Peyer's patch (tissue), 4 donors: ENCODE measurements around the gene DIS3L2. TPM values are rescaled to one million over a fixed set of nuclear protein-coding genes. Genes with fewer than 3 reads are reported as not detected.

Source experiments
- DNase-seq, 3 donors: peaks; one replicate each; pipeline ENCODE4 v3.0.0-alpha.2; 2017 to 2019
- H3K27ac ChIP-seq, 4 donors: fragments of 200-600 bp; sonication (generic); one replicate each; pipeline ENCODE4 v1.5.1; 2016 to 2019
- H3K27me3 ChIP-seq, 2 donors: fragments of 200-600 bp; sonication (generic); one replicate each; pipeline ENCODE4 v1.5.1; 2019
- H3K36me3 ChIP-seq, 3 donors: fragments of 200-600 bp; sonication (generic); one replicate each; pipeline ENCODE4 v1.5.1; 2016 to 2019
- H3K4me1 ChIP-seq, 4 donors: fragments of 200-600 bp; sonication (generic); one replicate each; pipeline ENCODE4 v1.5.1; 2016 to 2019
- H3K4me3 ChIP-seq, 4 donors: fragments of 200-600 bp; sonication (generic); 1 replicate in 3 of 4; 2 replicates in 1 of 4; pipeline ENCODE4 v1.5.1; 2016 to 2019; ENCODE audit warnings: mild to moderate bottlenecking in 1 of 4
- H3K9me3 ChIP-seq, 4 donors: fragments of 200-600 bp; sonication (generic); one replicate each; pipeline ENCODE4 v1.5.1; 2016 to 2019; ENCODE audit warnings: mild to moderate bottlenecking in 1 of 4
- CTCF ChIP-seq, 6 experiments: fragments of 450-650 bp in 4 of 6; fragments of 200-600 bp in 2 of 6; sonication (generic) in 1 of 6; IDR thresholded peaks; one replicate each; pipeline ENCODE4 v1.5.1; 2017 to 2019; ENCODE audit warnings: antibody characterized with exemption in 6 of 6, mild to moderate bottlenecking in 3 of 6, moderate library complexity in 1 of 6
- POLR2A ChIP-seq, 2 donors: fragments of 450-650 bp; IDR thresholded peaks; one replicate each; pipeline ENCODE4 v1.5.1; 2017; ENCODE audit warnings: antibody characterized with exemption in 2 of 2, mild to moderate bottlenecking in 2 of 2, moderate library complexity in 2 of 2
- total RNA-seq, 4 donors: library from RNA; depleted of rRNA; stranded (reverse); fragments of >200 nt; gene quantifications; one replicate each; pipeline ENCODE4 v1.1.0, GENCODE V29; 2016

The DIS3L2 gene
- total RNA-seq, 4 donors from 2014 or later: 26.4 to 147 (median 58.3) TPM

- DNase-seq: peak in 2 of 3 donors; percentile 45 to 51
- no peak for TF ChIP-seq POLR2A (IDR thresholded peaks at IDR 0.05)
- Histone ChIP-seq H3K4me3 (peak overlapping the region in 3 of 4 donors; percentile 40 to 49 (median 48)), H3K27ac (no peak overlapping the region), H3K9me3 (no peaks in the 10 kb centered on the region), H3K27me3 (peaks cover 0 to 25% of the 10 kb centered on the region in 2 donors), H3K36me3 (no peaks in the 10 kb centered on the region), H3K4me1 (peaks cover 3 to 25% (median 20%) of the 10 kb centered on the region in 4 donors)
Observed at GRCh38 chr2:231926761-231927565, 34.5 kb upstream of the DIS3L2 start.

GRCh38 chr2:231927566-231927890 lies 34.0 kb upstream of the DIS3L2 start:
- peaks cover 0 to 25% of the 10 kb centered on the region in 2 donors for H3K27me3 ChIP-seq
- DNase-seq: peak in 1 of 3 donors; percentile 25
- no peaks in the 10 kb centered on the region for H3K36me3 ChIP-seq
- no peak overlapping the region for H3K4me3 ChIP-seq
- TF ChIP-seq POLR2A (IDR thresholded peaks at IDR 0.05) (no peak), CTCF (IDR thresholded peaks at IDR 0.05) (no peak)
- no peak overlapping the region for H3K27ac ChIP-seq
- peaks cover 3 to 25% (median 20%) of the 10 kb centered on the region in 4 donors for H3K4me1 ChIP-seq
- H3K9me3 ChIP-seq: no peaks in the 10 kb centered on the region

GRCh38 chr2:231928481-231928880 lies 33.0 kb upstream of the DIS3L2 start:
- Histone ChIP-seq H3K9me3 (no peaks in the 10 kb centered on the region), H3K27ac (no peak overlapping the region), H3K36me3 (no peaks in the 10 kb centered on the region), H3K4me1 (peaks cover 3 to 25% (median 20%) of the 10 kb centered on the region in 4 donors), H3K4me3 (no peak overlapping the region), H3K27me3 (peaks cover 0 to 22% of the 10 kb centered on the region in 2 donors)
- no peak for TF ChIP-seq POLR2A (IDR thresholded peaks at IDR 0.05)
- TF ChIP-seq CTCF (IDR thresholded peaks at IDR 0.05): no peak
- peak in 2 of 3 donors; percentile 28 to 30 for DNase-seq

- DNase-seq: peak in 2 of 3 donors; percentile 15 to 22
- peaks cover 0 to 21% of the 10 kb centered on the region in 2 donors for H3K27me3 ChIP-seq
Observed at GRCh38 chr2:231928901-231929725, 32.4 kb upstream of the DIS3L2 start.

GRCh38 chr2:231929961-231930592 lies 31.4 kb upstream of the DIS3L2 start:
- no peaks in the 10 kb centered on the region for H3K9me3 ChIP-seq
- H3K27ac ChIP-seq: no peak overlapping the region
- H3K4me3 ChIP-seq: no peak overlapping the region
- H3K4me1 ChIP-seq: peaks cover 3 to 21% (median 18%) of the 10 kb centered on the region in 4 donors
- peak in 1 of 3 donors; percentile 40 for DNase-seq
- H3K27me3 ChIP-seq: peaks cover 0 to 12% of the 10 kb centered on the region in 2 donors
- H3K36me3 ChIP-seq: no peaks in the 10 kb centered on the region
- TF ChIP-seq POLR2A (IDR thresholded peaks at IDR 0.05) (no peak), CTCF (IDR thresholded peaks at IDR 0.05) (peak in 2 of 6 experiments; percentile 10 to 11)

More at GRCh38 chr2:231928901-231929725, 32.4 kb upstream of the DIS3L2 start:
- H3K36me3 ChIP-seq: no peaks in the 10 kb centered on the region
- H3K27ac ChIP-seq: no peak overlapping the region
- H3K4me1 ChIP-seq: peaks cover 3 to 25% (median 20%) of the 10 kb centered on the region in 4 donors
- TF ChIP-seq POLR2A (IDR thresholded peaks at IDR 0.05) (no peak), CTCF (IDR thresholded peaks at IDR 0.05) (no peak)
- no peak overlapping the region for H3K4me3 ChIP-seq
- H3K9me3 ChIP-seq: no peaks in the 10 kb centered on the region
